ENCODE data around the gene VSTM1. TPM values are rescaled to one million over a fixed set of nuclear protein-coding genes. Genes with fewer than 3 reads are reported as not detected.
A peak's percentile ranks its signal among the peaks of the same experiment; 100 is the strongest.
"Not testable (repeated sequence)": the region's sequence is repeated elsewhere in the genome, so short reads cannot be mapped to it uniquely, and the experiment has no call there.

VSTM1 gene
- total RNA-seq, 1 donor, result 0.43 TPM

GRCh38 chr19:54040003-54040402 is 23.7 kb downstream of the VSTM1 start:
- no peak for DNase-seq (ENCODE audit: low read depth)
- H3K4me3 ChIP-seq (ENCODE audit: low read depth, low read length), result no peak overlapping the region
- no peak for TF ChIP-seq CTCF (IDR thresholded peaks at IDR 0.05; ENCODE audit: insufficient read depth, low read depth, low read length)

- H3K4me3 ChIP-seq (ENCODE audit: low read depth, low read length); DNase-seq (ENCODE audit: low read depth): not testable (repeated sequence)
These were observed 27.2 kb downstream of the VSTM1 start for GRCh38 chr19:54036542-54036941.

- no peak for TF ChIP-seq CTCF (IDR thresholded peaks at IDR 0.05; ENCODE audit: insufficient read depth, low read depth, low read length)
- H3K4me3 ChIP-seq (ENCODE audit: low read depth, low read length), result no peak overlapping the region
- DNase-seq (ENCODE audit: low read depth), result peak; percentile 87
These were observed 28.2 kb downstream of the VSTM1 start for GRCh38 chr19:54035215-54036178.

- DNase-seq (ENCODE audit: low read depth), result peak; percentile 49
- H3K4me3 ChIP-seq (ENCODE audit: low read depth, low read length), result peak overlapping the region; percentile 34
- peak; percentile 75 for TF ChIP-seq CTCF (IDR thresholded peaks at IDR 0.05; ENCODE audit: insufficient read depth, low read depth, low read length)
These were observed 32.7 kb downstream of the VSTM1 start for GRCh38 chr19:54030895-54031586.

GRCh38 chr19:54029930-54030490 is 33.7 kb downstream of the VSTM1 start:
- H3K4me3 ChIP-seq (ENCODE audit: low read depth, low read length), result no peak overlapping the region
- TF ChIP-seq CTCF (IDR thresholded peaks at IDR 0.05; ENCODE audit: insufficient read depth, low read depth, low read length), result peak; percentile 76
- peak; percentile 78 for DNase-seq (ENCODE audit: low read depth)

GRCh38 chr19:54029301-54029700 is 34.4 kb downstream of the VSTM1 start:
- DNase-seq (ENCODE audit: low read depth), result no peak
- TF ChIP-seq CTCF (IDR thresholded peaks at IDR 0.05; ENCODE audit: insufficient read depth, low read depth, low read length), result no peak
- no peak overlapping the region for H3K4me3 ChIP-seq (ENCODE audit: low read depth, low read length)

- H3K4me3 ChIP-seq (ENCODE audit: low read depth, low read length), result no peak overlapping the region
- no peak for DNase-seq (ENCODE audit: low read depth)
- no peak for TF ChIP-seq CTCF (IDR thresholded peaks at IDR 0.05; ENCODE audit: insufficient read depth, low read depth, low read length)
These were observed 37.0 kb downstream of the VSTM1 start for GRCh38 chr19:54026656-54027055.
